ENCODE measurements around the gene LPCAT1. TPM values are rescaled to one million over a fixed set of nuclear protein-coding genes. Genes with fewer than 3 reads are reported as not detected.

LPCAT1 gene
- total RNA-seq, 1 donor from 2014 or later, result 8.9 TPM

- no peak for ATAC-seq
- no peak for DNase-seq (ENCODE audit: low spot score)
Measured at GRCh38 chr5:1414311-1415058, 109.3 kb downstream of the LPCAT1 start.

- no peak for ATAC-seq
- DNase-seq (ENCODE audit: low spot score), result no peak
Measured at GRCh38 chr5:1413611-1414241, 110.0 kb downstream of the LPCAT1 start.

GRCh38 chr5:1413211-1413610 lies 110.5 kb downstream of the LPCAT1 start:
- ATAC-seq (no peak), DNase-seq (ENCODE audit: low spot score) (no peak)

DNA sequence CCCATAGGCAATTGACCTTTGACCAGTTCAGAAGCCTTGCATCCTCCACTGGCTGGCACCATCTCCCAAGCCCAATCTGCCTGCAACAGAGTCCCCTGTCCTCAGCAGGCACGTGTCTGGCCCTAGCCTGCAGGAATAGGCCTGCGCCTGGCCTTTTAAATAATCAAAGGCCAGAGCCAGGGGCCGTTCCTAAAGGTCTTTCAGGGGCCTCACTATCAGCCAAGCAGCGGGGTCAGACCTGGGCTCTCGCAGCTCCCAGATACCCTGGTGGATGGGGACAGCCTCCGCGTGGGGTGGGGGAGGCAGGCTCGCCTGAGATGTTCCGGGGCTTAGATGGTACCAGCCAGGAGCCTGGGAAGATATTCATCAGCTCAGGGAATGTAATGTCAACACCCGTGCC lies 111.1 kb downstream of the LPCAT1 start:
- DNase-seq (ENCODE audit: low spot score), result no peak

DNA sequence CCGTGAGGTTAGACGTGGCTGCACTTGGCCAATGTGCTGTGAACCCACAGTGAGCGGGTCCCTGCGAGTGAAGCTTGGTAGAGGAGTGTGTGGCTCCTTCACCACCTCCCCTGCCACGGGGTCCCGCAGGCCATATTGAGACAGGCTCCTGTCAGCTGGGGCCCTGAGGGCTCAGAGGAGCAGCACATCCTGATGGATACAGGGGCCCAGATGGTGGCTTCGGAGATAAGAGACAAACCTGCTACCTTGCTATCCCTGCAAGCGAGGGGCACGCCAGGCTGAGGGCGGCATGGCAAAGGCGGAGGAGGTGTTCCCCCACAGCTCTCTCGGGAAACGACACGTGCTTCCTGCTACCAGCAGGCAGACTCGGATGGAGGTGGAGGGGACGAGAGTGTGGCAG lies 111.6 kb downstream of the LPCAT1 start:
- DNase-seq (ENCODE audit: low spot score), result no peak
- ATAC-seq, result no peak

More for the DNA sequence above, 111.1 kb downstream of the LPCAT1 start:
- ATAC-seq, result no peak

Other genes starting within 250 kb of the LPCAT1 start
- gene TERT, start 228.9 kb downstream of the LPCAT1 start, total RNA-seq, result 0.10 TPM
- 147 TPM for gene CLPTM1L, start 178.9 kb downstream of the LPCAT1 start, total RNA-seq
- gene SLC6A3, start 78.5 kb downstream of the LPCAT1 start, total RNA-seq, result not detected

Measured in left lobe of liver (tissue), 2 donors.